Breast epithelium (tissue), 3 donors: ENCODE data around the gene CNTNAP5.

ENCODE experiments used
- CTCF ChIP-seq, 3 donors: fragments of 450-650 bp; IDR thresholded peaks; one replicate each; pipeline ENCODE4 v1.5.1; 2016 to 2017; ENCODE audit warnings: antibody characterized with exemption in 3 of 3, mild to moderate bottlenecking in 3 of 3, moderate library complexity in 3 of 3
- POLR2A ChIP-seq: fragments of 450-650 bp; IDR thresholded peaks from one replicate; pipeline ENCODE4 v1.6.1; 2016; ENCODE audit warnings: antibody characterized with exemption, mild to moderate bottlenecking, moderate library complexity

- TF ChIP-seq CTCF (IDR thresholded peaks at IDR 0.05) (no peak), POLR2A (no peak)
These were observed 457.5 kb downstream of the CNTNAP5 start for GRCh38 chr2:124482551-124482950.
